Bronchial epithelial cell (primary cell): Measurements from ENCODE around the gene SCD5. TPM values are rescaled to one million over a fixed set of nuclear protein-coding genes. Genes with fewer than 3 reads are reported as not detected.

Experiments used
- DNase-seq: peaks from one replicate; pipeline ENCODE4 v3.0.0-alpha.2; 2010; ENCODE audit warnings: low read depth
- FAIRE-seq: peaks from 2 replicates; lab custom pipeline; 2011; peaks lifted over from hg19 to GRCh38; lab: Jason Lieb, UNC
- H3K27me3 ChIP-seq: 2 replicates; pipeline ENCODE4 v1.5.1; 2011; ENCODE audit warnings: low read length; ENCODE audit not compliant: control insufficient read depth, insufficient read depth
- H3K36me3 ChIP-seq: 2 replicates; pipeline ENCODE4 v1.5.1; 2011; ENCODE audit warnings: low read length; ENCODE audit not compliant: control insufficient read depth, insufficient read depth
- H3K4me3 ChIP-seq: 2 replicates; pipeline ENCODE4 v1.5.1; 2011; ENCODE audit warnings: mild to moderate bottlenecking, low read depth, low read length, control low read depth
- total RNA-seq: library from RNA; depleted of rRNA; stranded (reverse); fragments of >200 nt; gene quantifications from 2 replicates; pipeline ENCODE4 v1.2.1, GENCODE V29; 2014
- TF ChIP-seq, protein P1 (sequence below): IDR thresholded peaks from 2 replicates; pipeline ENCODE4 v1.5.1; 2011; ENCODE audit warnings: mild to moderate bottlenecking, moderate library complexity, low read length, control low read depth, inconsistent platforms; ENCODE audit not compliant: insufficient read depth, severe bottlenecking

The SCD5 gene
- total RNA-seq, 1 donor from 2014 or later = 1.3 TPM

- TF ChIP-seq, protein P1, sequence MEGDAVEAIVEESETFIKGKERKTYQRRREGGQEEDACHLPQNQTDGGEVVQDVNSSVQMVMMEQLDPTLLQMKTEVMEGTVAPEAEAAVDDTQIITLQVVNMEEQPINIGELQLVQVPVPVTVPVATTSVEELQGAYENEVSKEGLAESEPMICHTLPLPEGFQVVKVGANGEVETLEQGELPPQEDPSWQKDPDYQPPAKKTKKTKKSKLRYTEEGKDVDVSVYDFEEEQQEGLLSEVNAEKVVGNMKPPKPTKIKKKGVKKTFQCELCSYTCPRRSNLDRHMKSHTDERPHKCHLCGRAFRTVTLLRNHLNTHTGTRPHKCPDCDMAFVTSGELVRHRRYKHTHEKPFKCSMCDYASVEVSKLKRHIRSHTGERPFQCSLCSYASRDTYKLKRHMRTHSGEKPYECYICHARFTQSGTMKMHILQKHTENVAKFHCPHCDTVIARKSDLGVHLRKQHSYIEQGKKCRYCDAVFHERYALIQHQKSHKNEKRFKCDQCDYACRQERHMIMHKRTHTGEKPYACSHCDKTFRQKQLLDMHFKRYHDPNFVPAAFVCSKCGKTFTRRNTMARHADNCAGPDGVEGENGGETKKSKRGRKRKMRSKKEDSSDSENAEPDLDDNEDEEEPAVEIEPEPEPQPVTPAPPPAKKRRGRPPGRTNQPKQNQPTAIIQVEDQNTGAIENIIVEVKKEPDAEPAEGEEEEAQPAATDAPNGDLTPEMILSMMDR = no peak
- FAIRE-seq (no peak), DNase-seq (peak; percentile 30)
- H3K27me3 ChIP-seq = no peaks in the 10 kb centered on the region
- H3K4me3 ChIP-seq = no peak overlapping the region
- H3K36me3 ChIP-seq = no peaks in the 10 kb centered on the region
Observed at GRCh38 chr4:82784681-82785610, 13.7 kb downstream of the SCD5 start.

- FAIRE-seq (no peak), DNase-seq (peak; percentile 29)
Observed at GRCh38 chr4:82782626-82783345, 15.8 kb downstream of the SCD5 start.

DNA sequence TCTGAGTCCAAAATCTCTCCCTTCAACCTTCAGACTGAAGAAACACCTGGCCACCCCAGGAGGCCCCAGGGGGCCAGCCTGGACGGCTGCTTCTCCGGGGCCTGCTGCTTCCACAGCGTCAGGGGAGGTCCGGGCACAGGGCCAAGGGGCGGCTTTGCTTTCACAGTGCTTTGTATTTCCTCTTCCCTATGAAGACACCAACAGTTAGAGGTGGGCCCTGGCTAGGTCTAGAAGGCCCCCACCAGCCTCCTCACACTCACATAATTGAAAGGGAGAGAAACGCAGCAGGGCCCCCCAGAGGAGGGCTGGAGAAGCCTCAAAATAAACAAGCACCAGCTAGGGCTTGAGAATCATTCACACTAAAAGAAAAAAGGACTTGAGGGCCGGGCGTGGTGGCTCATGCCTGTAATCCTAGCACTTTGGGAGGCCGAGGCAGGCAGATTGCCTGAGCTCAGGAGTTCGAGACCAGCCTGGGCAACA is 17.8 kb downstream of the SCD5 start:
- FAIRE-seq = no peak
- Histone ChIP-seq H3K4me3 (no peak overlapping the region), H3K36me3 (no peaks in the 10 kb centered on the region), H3K27me3 (no peaks in the 10 kb centered on the region)
- TF ChIP-seq, protein P1 = no peak
- peak; percentile 15 for DNase-seq

More at GRCh38 chr4:82782626-82783345, 15.8 kb downstream of the SCD5 start:
- TF ChIP-seq, protein P1 = no peak
- Histone ChIP-seq H3K36me3 (no peaks in the 10 kb centered on the region), H3K27me3 (no peaks in the 10 kb centered on the region), H3K4me3 (no peak overlapping the region)

- no peak for FAIRE-seq
- Histone ChIP-seq H3K4me3 (no peak overlapping the region), H3K36me3 (no peaks in the 10 kb centered on the region), H3K27me3 (no peaks in the 10 kb centered on the region)
- TF ChIP-seq, protein P1 = no peak
- no peak for DNase-seq
Observed at GRCh38 chr4:82780170-82780751, 18.3 kb downstream of the SCD5 start.

DNA sequence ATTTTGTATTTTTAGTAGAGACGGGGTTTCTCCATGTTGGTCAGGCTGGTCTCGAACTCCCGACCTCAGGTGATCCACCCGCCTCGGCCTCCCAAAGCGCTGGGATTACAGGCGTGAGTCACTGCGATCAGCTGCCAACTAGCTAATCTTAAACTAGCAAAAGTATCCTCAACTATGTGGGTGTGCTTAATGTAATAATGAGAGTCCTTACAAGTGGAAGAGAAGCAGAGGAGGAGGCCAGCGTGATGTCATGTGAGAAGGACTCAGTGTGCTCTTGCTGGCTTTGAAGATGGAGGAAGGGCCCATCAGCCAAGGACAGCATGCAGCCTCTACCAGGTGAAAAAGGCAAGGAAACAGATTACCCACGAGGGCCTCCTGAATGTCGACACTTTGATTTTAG is 19.6 kb downstream of the SCD5 start:
- DNase-seq = no peak
- TF ChIP-seq, protein P1 = no peak
- H3K36me3 ChIP-seq = no peaks in the 10 kb centered on the region
- H3K27me3 ChIP-seq = no peaks in the 10 kb centered on the region
- no peak for FAIRE-seq
- H3K4me3 ChIP-seq = no peak overlapping the region
